K562 (cell line): ENCODE measurements around the gene IRAK3. TPM values are rescaled to one million over a fixed set of nuclear protein-coding genes. Genes with fewer than 3 reads are reported as not detected.

Experiments
- ATF3 ChIP-seq, 2 experiments: fragments of 450-650 bp in 1 of 2; sonication (generic) in 1 of 2; formaldehyde crosslinking in 1 of 2; IDR thresholded peaks in 1 of 2; conservative IDR thresholded peaks in 1 of 2; 2 replicates each; pipeline versions ENCODE4 v1.6.1 to v1.8.1; 2016 to 2023; ENCODE audit warnings: mild to moderate bottlenecking in 2 of 2, moderate library complexity in 2 of 2, inconsistent platforms in 1 of 2, missing genetic modification reagents in 1 of 2
- ATF4 ChIP-seq: fragments of 450-650 bp; formaldehyde crosslinking; IDR thresholded peaks from 2 replicates; pipeline ENCODE4 v1.4.0; 2022; ENCODE audit warnings: mild to moderate bottlenecking, moderate library complexity
- GTF2A2 ChIP-seq: IDR thresholded peaks from 2 replicates; pipeline ENCODE4 v1.6.1; 2016; ENCODE audit warnings: mild to moderate bottlenecking, missing genetic modification characterization, missing compliant biosample characterization
- HNRNPK ChIP-seq: fragments of 200-400 bp; formaldehyde crosslinking; IDR thresholded peaks from one replicate; pipeline ENCODE4 v1.6.1; 2018; ENCODE audit warnings: mild to moderate bottlenecking, low read depth, low read length; ENCODE audit not compliant: poor library complexity, severe bottlenecking
- JUNB ChIP-seq: fragments of 450-650 bp; formaldehyde crosslinking; conservative IDR thresholded peaks from 2 replicates; pipeline ENCODE4 v1.4.0; 2020; ENCODE audit warnings: mild to moderate bottlenecking
- KLF10 ChIP-seq: fragments of 250-450 bp; sonication (Bioruptor Pico); IDR thresholded peaks from 2 replicates; pipeline ENCODE4 v1.6.1; 2021; ENCODE audit warnings: matching md5 sums
- MEF2A ChIP-seq: IDR thresholded peaks from 2 replicates; pipeline ENCODE4 v1.6.1; 2011; ENCODE audit warnings: low read depth, mild to moderate bottlenecking, low read length, moderate library complexity; ENCODE audit not compliant: control insufficient read depth
- MYC ChIP-seq, 2 experiments: fragments of 250-450 bp in 1 of 2; sonication (Bioruptor Pico) in 1 of 2; IDR thresholded peaks; 2 replicates each; pipeline versions ENCODE4 v1.5.1 to v1.6.1; 2012 to 2021; ENCODE audit warnings: low read depth in 2 of 2, borderline replicate concordance in 1 of 2, improper control_type of control experiment in 1 of 2, low read length in 1 of 2, mild to moderate bottlenecking in 1 of 2, moderate library complexity in 1 of 2
- PCBP1 ChIP-seq: fragments of 200-400 bp; formaldehyde crosslinking; IDR thresholded peaks from 2 replicates; pipeline ENCODE4 v1.6.1; 2018; ENCODE audit warnings: mild to moderate bottlenecking, low read depth, low read length; ENCODE audit not compliant: poor library complexity, severe bottlenecking
- PHB2 ChIP-seq: fragments of 450-650 bp; IDR thresholded peaks from 2 replicates; pipeline ENCODE4 v1.6.1; 2017; ENCODE audit warnings: low read depth
- PTTG1 ChIP-seq: fragments of 450-650 bp; IDR thresholded peaks from 2 replicates; pipeline ENCODE4 v1.6.1; 2016; ENCODE audit warnings: low read depth, mild to moderate bottlenecking, missing genetic modification characterization, missing compliant biosample characterization
- RNF2 ChIP-seq: sonication (generic); IDR thresholded peaks from 2 replicates; pipeline ENCODE4 v1.6.1; 2016
- SRSF1 ChIP-seq: fragments of 200-400 bp; formaldehyde crosslinking; IDR thresholded peaks from 2 replicates; pipeline ENCODE4 v1.6.1; 2017; ENCODE audit warnings: mild to moderate bottlenecking, low read depth, low read length, moderate library complexity
- TOE1 ChIP-seq, 2 experiments: fragments of 450-650 bp in 1 of 2; sonication (generic) in 1 of 2; formaldehyde crosslinking in 1 of 2; IDR thresholded peaks; 2 replicates each; pipeline versions ENCODE4 v1.7.1 to v1.8.0; 2016 to 2022; ENCODE audit warnings: borderline replicate concordance in 2 of 2, mild to moderate bottlenecking in 2 of 2, antibody characterized with exemption in 1 of 2, inconsistent platforms in 1 of 2, low read depth in 1 of 2, missing genetic modification reagents in 1 of 2, moderate library complexity in 1 of 2
- ZBTB7A ChIP-seq: IDR thresholded peaks from 2 replicates; pipeline ENCODE4 v1.6.1; 2011; ENCODE audit warnings: low read depth, mild to moderate bottlenecking, low read length, moderate library complexity, borderline replicate concordance; ENCODE audit not compliant: control insufficient read depth
- ZNF347 ChIP-seq: fragments of 450-650 bp; formaldehyde crosslinking; IDR thresholded peaks from 2 replicates; pipeline ENCODE4 v1.4.0; 2020; ENCODE audit warnings: low read depth, mild to moderate bottlenecking, moderate library complexity
- ZNF398 ChIP-seq: fragments of 250-450 bp; sonication (Bioruptor Pico); IDR thresholded peaks from 2 replicates; pipeline ENCODE4 v1.8.0; 2021; ENCODE audit warnings: moderate library complexity, mild to moderate bottlenecking, inconsistent platforms
- ZNF445 ChIP-seq: fragments of 250-450 bp; sonication (Bioruptor Pico); IDR thresholded peaks from 2 replicates; pipeline ENCODE4 v1.4.0; 2020; ENCODE audit warnings: low read depth, mild to moderate bottlenecking, moderate library complexity
- ZNF551 ChIP-seq: fragments of 250-450 bp; sonication (Bioruptor Pico); IDR thresholded peaks from 2 replicates; pipeline ENCODE4 v1.5.0; 2021; ENCODE audit warnings: mild to moderate bottlenecking, moderate library complexity
- ZNF561 ChIP-seq: fragments of 450-650 bp; formaldehyde crosslinking; conservative IDR thresholded peaks from 2 replicates; pipeline ENCODE4 v1.4.0; 2020; ENCODE audit warnings: mild to moderate bottlenecking, moderate library complexity
- ZNF589 ChIP-seq: fragments of 200-800 bp; sonication (Bioruptor generic); IDR thresholded peaks from 2 replicates; pipeline ENCODE4 v1.6.1; 2016; ENCODE audit warnings: low read depth, missing genetic modification characterization, missing compliant biosample characterization
- ZNF695 ChIP-seq: fragments of 450-650 bp; formaldehyde crosslinking; IDR thresholded peaks from 2 replicates; pipeline ENCODE4 v1.4.0; 2020; ENCODE audit warnings: mild to moderate bottlenecking, moderate library complexity
- ZNF77 ChIP-seq: fragments of 250-450 bp; sonication (Bioruptor Pico); IDR thresholded peaks from 2 replicates; pipeline ENCODE4 v1.5.0; 2020
- polyA plus RNA-seq, 8 experiments: library from polyadenylated mRNA; depleted of rRNA in 4 of 8; stranded (reverse) in 5 of 8; unstranded in 3 of 8; fragments of >200 nt; fragmentation: Nextera tagmentation in 2 of 8; fragmentation: Illumina TruSeq in 1 of 8; extraction: Ambion mirVana in 2 of 8; extraction: Trizol in 1 of 8; gene quantifications; 2 replicates each; pipeline versions ENCODE4 v1.2.1 to v1.2.3, GENCODE V29; 2011 to 2014; ENCODE audit warnings: inconsistent platforms in 1 of 8, missing spikeins in 1 of 8
- total RNA-seq, 7 experiments: library from RNA; depleted of rRNA in 6 of 7; stranded (reverse); fragments of >200 nt in 6 of 7; fragmentation: Illumina TruSeq in 2 of 7; extraction: Trizol in 2 of 7; gene quantifications; 2 replicates each; pipeline versions ENCODE4 v1.2.1 to v1.2.3, GENCODE V29; 2011 to 2021; ENCODE audit warnings: low replicate concordance in 1 of 7

Gene IRAK3
- total and polyA plus RNA-seq, 9 of the 15 experiments (the other 6 are each of a cell fraction or from before 2014, with no cell fraction given) = 0.06 to 0.09 (median 0.07) TPM; not detected in 6

- TF ChIP-seq ZNF398 (CRISPR knock-in tag) = no peak
- no peak for TF ChIP-seq ZNF561 (CRISPR knock-in tag)
- peak; percentile 97 for TF ChIP-seq ZBTB7A
- no peak for TF ChIP-seq ZNF77 (CRISPR knock-in tag)
- TF ChIP-seq TOE1 (IDR thresholded peaks at IDR 0.05; ENCODE audit: borderline replicate concordance) = peak; percentile 60; the same call in 1 of the 2 replicates
- no peak for TF ChIP-seq TOE1 (CRISPR knock-in tag; IDR thresholded peaks at IDR 0.05; ENCODE audit: borderline replicate concordance, low read depth)
- no peak for TF ChIP-seq HNRNPK
- TF ChIP-seq PTTG1 (tag) = no peak
- TF ChIP-seq KLF10 = no peak
- TF ChIP-seq ZNF589 (CRISPR knock-in tag) = no peak
- TF ChIP-seq MYC (IDR thresholded peaks at IDR 0.05; ENCODE audit: low read depth, low read length) = peak; percentile 77
- peak; percentile 70; the same call in 1 of the 2 replicates for TF ChIP-seq MYC (CRISPR knock-in tag; IDR thresholded peaks at IDR 0.05; ENCODE audit: borderline replicate concordance, low read depth)
- no peak for TF ChIP-seq ZNF347 (CRISPR knock-in tag)
- no peak for TF ChIP-seq GTF2A2 (tag)
- no peak for TF ChIP-seq ATF3 (IDR thresholded peaks at IDR 0.05)
- no peak for TF ChIP-seq ATF3 (CRISPR knock-in tag; conservative IDR thresholded peaks at IDR 0.05)
- no peak for TF ChIP-seq ZNF551 (CRISPR knock-in tag)
- TF ChIP-seq JUNB = 0 out of 2 replicates have a peak, but pooled peaks have one; percentile 20
- no peak for TF ChIP-seq MEF2A
- no peak; the same call in 1 of the 2 replicates for TF ChIP-seq PHB2
- peak; percentile 65; the same call in 1 of the 2 replicates for TF ChIP-seq RNF2
- no peak for TF ChIP-seq SRSF1
- peak; percentile 64 for TF ChIP-seq PCBP1
- no peak for TF ChIP-seq ZNF445 (CRISPR knock-in tag)
- no peak for TF ChIP-seq ATF4 (CRISPR knock-in tag)
- no peak for TF ChIP-seq ZNF695 (CRISPR knock-in tag)
These were observed 19.5 kb upstream of the IRAK3 start, which contains the start of gene TMBIM4 (continued) for GRCh38 chr12:66169221-66170170.
